ENCODE measurements around the gene MTMR1. TPM values are rescaled to one million over a fixed set of nuclear protein-coding genes. Genes with fewer than 3 reads are reported as not detected.

MTMR1 gene
- total and polyA plus RNA-seq, 2 donors (not counting 3 experiments of a cell fraction or from before 2014, with no cell fraction given), result 17.1 to 20.3 TPM

- no peaks in the 10 kb centered on the region for H3K36me3 ChIP-seq (ENCODE audit: control insufficient read depth in 2 of 2, extremely low read depth in 1 of 2, insufficient read depth in 2 of 2, low read length in 2 of 2)
- no peaks in the 10 kb centered on the region for H4K20me1 ChIP-seq (replicated peaks; ENCODE audit: control insufficient read depth, extremely low read depth, insufficient read depth, low read length)
- no peak overlapping the region for H3K27ac ChIP-seq (ENCODE audit: insufficient read depth, low read depth, low read length)
- POLR2A ChIA-PET, result no interaction called here
- no peaks in the 10 kb centered on the region for H3K27me3 ChIP-seq (ENCODE audit: control insufficient read depth in 2 of 2, insufficient read depth in 2 of 2, low read length in 2 of 2)
- no peaks in the 10 kb centered on the region for H3K79me2 ChIP-seq (ENCODE audit: control insufficient read depth, insufficient read depth, low read length)
- no peak for FAIRE-seq
- H3K9me3 ChIP-seq (replicated peaks; ENCODE audit: control insufficient read depth, insufficient read depth, low read length), result no peaks in the 10 kb centered on the region
- TF ChIP-seq JUN (IDR thresholded peaks at IDR 0.05; ENCODE audit: borderline replicate concordance, insufficient read depth, insufficient read length, low read depth), result no peak
- no peak for TF ChIP-seq EZH2 (IDR thresholded peaks at IDR 0.05; ENCODE audit: borderline replicate concordance, low read depth, low read length, severe bottlenecking)
- TF ChIP-seq POLR2AphosphoS5 (IDR thresholded peaks at IDR 0.05; ENCODE audit: insufficient read depth, low read depth, low read length), result no peak
- CTCF ChIA-PET, result interaction anchor here (1.8 kb wide), 1 partner anchor 307 kb away, joined by 7 read pairs; no protein-coding TSS in a partner anchor
- no peak for DNase-seq (ENCODE audit: low read depth, low spot score)
- H3K9me1 ChIP-seq (replicated peaks; ENCODE audit: control insufficient read depth, extremely low read depth, insufficient read depth, low read length), result no peaks in the 10 kb centered on the region
- no peak overlapping the region for H2AFZ ChIP-seq (ENCODE audit: low read depth, low read length)
- no TSS peak for BruUV-seq (replicated peaks)
- no peak overlapping the region for H3K9ac ChIP-seq (replicated peaks; ENCODE audit: extremely low read depth, insufficient read depth, low read length)
- no peak overlapping the region for H3K4me3 ChIP-seq (replicated peaks in 1 of 3; ENCODE audit: insufficient read depth in 1 of 3, low read depth in 1 of 3, low read length in 3 of 3)
- dilution Hi-C loops (cut with MboI; ENCODE audit: extremely low pct_ligation_motif_present, low sequenced_read_pairs) (no loop called here), intact Hi-C loops (cut with micrococcal nuclease) (loop anchor here (5.0 kb wide), 1 partner anchor 122 kb away; the partner anchor contains the start of gene CD99L2)
- no peaks in the 10 kb centered on the region for H3K4me1 ChIP-seq (ENCODE audit: control insufficient read depth, extremely low read depth, insufficient read depth, low read length)
- H3K4me2 ChIP-seq (ENCODE audit: insufficient read depth, low read length), result no peak overlapping the region
These were observed 81.8 kb downstream of the MTMR1 start for GRCh38 chrX:150774798-150775568.

GRCh38 chrX:150775569-150776350 lies 82.6 kb downstream of the MTMR1 start:
- no peaks in the 10 kb centered on the region for H3K9me1 ChIP-seq (replicated peaks; ENCODE audit: control insufficient read depth, extremely low read depth, insufficient read depth, low read length)
- no peak overlapping the region for H3K4me2 ChIP-seq (ENCODE audit: insufficient read depth, low read length)
- no peaks in the 10 kb centered on the region for H3K79me2 ChIP-seq (ENCODE audit: control insufficient read depth, insufficient read depth, low read length)
- ChIA-PET CTCF (interaction anchor here (1.8 kb wide), 1 partner anchor 306 kb away, joined by 7 read pairs; no protein-coding TSS in a partner anchor), POLR2A (no interaction called here)
- H3K9ac ChIP-seq (replicated peaks; ENCODE audit: extremely low read depth, insufficient read depth, low read length), result no peak overlapping the region
- no peak overlapping the region for H2AFZ ChIP-seq (ENCODE audit: low read depth, low read length)
- H3K4me1 ChIP-seq (ENCODE audit: control insufficient read depth, extremely low read depth, insufficient read depth, low read length), result no peaks in the 10 kb centered on the region
- TF ChIP-seq GATA2 (IDR thresholded peaks at IDR 0.05; ENCODE audit: insufficient read depth, insufficient read length, low read depth, low read length) (no peak), JUN (IDR thresholded peaks at IDR 0.05; ENCODE audit: borderline replicate concordance, insufficient read depth, insufficient read length, low read depth) (no peak), POLR2AphosphoS5 (IDR thresholded peaks at IDR 0.05; ENCODE audit: insufficient read depth, low read depth, low read length) (no peak), EZH2 (IDR thresholded peaks at IDR 0.05; ENCODE audit: borderline replicate concordance, low read depth, low read length, severe bottlenecking) (no peak), FOS (IDR thresholded peaks at IDR 0.05; ENCODE audit: borderline replicate concordance, insufficient read depth, low read length) (no peak), CTCF (IDR thresholded peaks at IDR 0.05; ENCODE audit: extremely low read depth in 1 of 2, insufficient read depth in 1 of 2, low read depth in 1 of 2, low read length in 2 of 2) (no peak), MYC (IDR thresholded peaks at IDR 0.05; ENCODE audit: low read depth, low read length) (no peak), MAX (IDR thresholded peaks at IDR 0.05; ENCODE audit: insufficient read depth, insufficient read length) (no peak), POLR2A (IDR thresholded peaks at IDR 0.05; ENCODE audit: low read depth, low read length) (no peak)
- no peaks in the 10 kb centered on the region for H3K36me3 ChIP-seq (ENCODE audit: control insufficient read depth in 2 of 2, extremely low read depth in 1 of 2, insufficient read depth in 2 of 2, low read length in 2 of 2)
- H3K9me3 ChIP-seq (replicated peaks; ENCODE audit: control insufficient read depth, insufficient read depth, low read length), result no peaks in the 10 kb centered on the region
- no peak overlapping the region for H3K4me3 ChIP-seq (replicated peaks in 1 of 3; ENCODE audit: insufficient read depth in 1 of 3, low read depth in 1 of 3, low read length in 3 of 3)
- no TSS peak for BruUV-seq (replicated peaks)
- no peaks in the 10 kb centered on the region for H4K20me1 ChIP-seq (replicated peaks; ENCODE audit: control insufficient read depth, extremely low read depth, insufficient read depth, low read length)
- dilution Hi-C loops (cut with MboI; ENCODE audit: extremely low pct_ligation_motif_present, low sequenced_read_pairs), result no loop called here
- no peak overlapping the region for H3K27ac ChIP-seq (ENCODE audit: insufficient read depth, low read depth, low read length)
- FAIRE-seq (no peak), DNase-seq (ENCODE audit: low read depth, low spot score) (no peak)
- intact Hi-C loops (cut with micrococcal nuclease), result no loop called here
- no peaks in the 10 kb centered on the region for H3K27me3 ChIP-seq (ENCODE audit: control insufficient read depth in 2 of 2, insufficient read depth in 2 of 2, low read length in 2 of 2)

All from endothelial cell of umbilical vein (primary cell).